AG09309 (cell line): Measurements from ENCODE around the gene LDLRAD4.
"Not testable (repeated sequence)": the region's sequence is repeated elsewhere in the genome, so short reads cannot be mapped to it uniquely, and the experiment has no call there.

Source experiments
- DNase-seq: peaks from one replicate; pipeline ENCODE4 v3.0.0-alpha.2; 2010; ENCODE audit warnings: low read depth
- H3K4me3 ChIP-seq: 2 replicates; pipeline ENCODE4 v1.5.1; 2011; ENCODE audit warnings: mild to moderate bottlenecking, low read depth, low read length, moderate library complexity; ENCODE audit not compliant: control insufficient read depth
- CTCF ChIP-seq: IDR thresholded peaks from 2 replicates; pipeline ENCODE4 v1.5.1; 2011; ENCODE audit warnings: mild to moderate bottlenecking, low read depth, low read length, inconsistent platforms; ENCODE audit not compliant: insufficient read depth, control insufficient read depth; ENCODE audit errors: missing control alignments

Gene LDLRAD4

GRCh38 chr18:13258921-13259320, 40.4 kb downstream of the LDLRAD4 start:
- no peak overlapping the region for H3K4me3 ChIP-seq
- no peak for DNase-seq
- TF ChIP-seq CTCF, result no peak

GRCh38 chr18:13259701-13260100, 41.1 kb downstream of the LDLRAD4 start:
- DNase-seq, result no peak
- TF ChIP-seq CTCF, result no peak
- no peak overlapping the region for H3K4me3 ChIP-seq

GRCh38 chr18:13260197-13260934, 41.8 kb downstream of the LDLRAD4 start:
- no peak for TF ChIP-seq CTCF
- no peak for DNase-seq
- H3K4me3 ChIP-seq, result no peak overlapping the region

GRCh38 chr18:13260935-13261640, 42.5 kb downstream of the LDLRAD4 start:
- no peak for TF ChIP-seq CTCF
- no peak for DNase-seq

GRCh38 chr18:13261661-13262357, 43.2 kb downstream of the LDLRAD4 start:
- no peak for DNase-seq
- H3K4me3 ChIP-seq, result no peak overlapping the region

More at GRCh38 chr18:13260935-13261640, 42.5 kb downstream of the LDLRAD4 start:
- no peak overlapping the region for H3K4me3 ChIP-seq

GRCh38 chr18:13262358-13262680, 43.8 kb downstream of the LDLRAD4 start:
- not testable (repeated sequence) for DNase-seq, H3K4me3 ChIP-seq

More at GRCh38 chr18:13261661-13262357, 43.2 kb downstream of the LDLRAD4 start:
- TF ChIP-seq CTCF, result no peak
